ENCODE results near the gene GABARAP.

GRCh38 chr17:7253082-7253481, 10.8 kb upstream of the GABARAP start:
- TF ChIP-seq CTCF (IDR thresholded peaks at IDR 0.05), result no peak
- TF ChIP-seq POLR2A (IDR thresholded peaks at IDR 0.05), result no peak
